Measurements from ENCODE around the gene SPATA3. TPM values are rescaled to one million over a fixed set of nuclear protein-coding genes. Genes with fewer than 3 reads are reported as not detected.
A peak's percentile ranks its signal among the peaks of the same experiment; 100 is the strongest.

The SPATA3 gene
- total and polyA plus RNA-seq, 2 of the 8 experiments (the other 6 are each of a cell fraction or from before 2014, with no cell fraction given), result not detected

GRCh38 chr2:231015926-231016325 lies 20.0 kb downstream of the SPATA3 start:
- Histone ChIP-seq H3K56ac (replicated peaks; ENCODE audit: insufficient read length, low read depth, low read length) (no peak overlapping the region), H2AK5ac (ENCODE audit: low read depth, low read length) (no peak overlapping the region), H4K20me1 (replicated peaks in 1 of 2; ENCODE audit: control insufficient read depth in 1 of 2, insufficient read depth in 2 of 2, low read length in 2 of 2) (no peaks in the 10 kb centered on the region), H3K27me3 (replicated peaks in 1 of 4; ENCODE audit: control insufficient read depth in 3 of 4, extremely low read depth in 1 of 4, insufficient read depth in 3 of 4, low read length in 3 of 4) (no peaks in the 10 kb centered on the region; a peak in 2 of 7 replicates), H2AFZ (ENCODE audit: low read length) (peak overlapping the region; percentile 11; the same call in 1 of the 2 replicates), H3K79me1 (ENCODE audit: low read depth, low read length) (no peaks in the 10 kb centered on the region), H4K5ac (ENCODE audit: insufficient read length, low read depth, low read length) (no peak overlapping the region), H3K4me1 (replicated peaks in 1 of 4; ENCODE audit: control insufficient read depth in 3 of 4, insufficient read depth in 4 of 4, low read length in 3 of 4) (peaks cover 0 to 8% (median 5%) of the 10 kb centered on the region in 4 experiments; a peak in 5 of 7 replicates), H3K23me2 (ENCODE audit: low read depth, low read length) (0 out of 2 replicates have a peak, but pooled peaks cover 3% of the 10 kb centered on the region), H3K4me2 (ENCODE audit: insufficient read depth in 1 of 2, low read depth in 2 of 2, low read length in 2 of 2) (peak overlapping the region; percentile 4 to 20; a peak in 2 of 4 replicates), H4K91ac (replicated peaks; ENCODE audit: insufficient read length, low read length) (no peak overlapping the region), H3K4me3 (ENCODE audit: extremely low read depth in 1 of 4, insufficient read depth in 2 of 4, low read depth in 3 of 4, low read length in 4 of 4) (no peak overlapping the region), H2BK5ac (ENCODE audit: low read depth, low read length) (no peak overlapping the region), H3K14ac (ENCODE audit: insufficient read length) (no peak overlapping the region), H3K4ac (replicated peaks; ENCODE audit: insufficient read length, low read depth, low read length) (no peak overlapping the region), H3K27ac (ENCODE audit: low read depth, low read length) (no peak overlapping the region), H3K9ac (replicated peaks in 1 of 4; ENCODE audit: extremely low read depth in 1 of 4, low read depth in 3 of 4, low read length in 3 of 4) (no peak overlapping the region), H3K18ac (ENCODE audit: extremely low read depth, low read length) (no peak overlapping the region), H2BK120ac (replicated peaks; ENCODE audit: low read depth, low read length) (no peak overlapping the region), H2BK12ac (ENCODE audit: low read depth, low read length) (no peak overlapping the region), H3K36me3 (ENCODE audit: control insufficient read depth in 2 of 4, insufficient read depth in 4 of 4, low read length in 3 of 4) (no peaks in the 10 kb centered on the region), H3K9me3 (ENCODE audit: insufficient read depth in 2 of 2, low read depth in 1 of 2, low read length in 1 of 2) (no peaks in the 10 kb centered on the region), H4K8ac (ENCODE audit: extremely low read depth, insufficient read depth, low read length) (no peak overlapping the region), H3K23ac (ENCODE audit: insufficient read length) (no peak overlapping the region), H2BK15ac (ENCODE audit: low read length) (no peak overlapping the region), H3K79me2 (ENCODE audit: control insufficient read depth in 1 of 2, insufficient read depth in 2 of 2, low read length in 2 of 2) (no peaks in the 10 kb centered on the region), H2BK20ac (ENCODE audit: low read length) (no peak overlapping the region; the same call in 1 of the 2 replicates)
- FAIRE-seq, result no peak
- ChIA-PET CTCF (ENCODE audit: partially characterized antibody) (interaction anchor here (0.8 to 2.2 kb wide), 8 partner anchors 11 to 398 kb away, joined by 3 to 9 read pairs (median 3); no protein-coding TSS in a partner anchor), POLR2A (ENCODE audit: partially characterized antibody) (interaction anchor here (1.4 to 1.6 kb wide), 2 partner anchors 15 to 21 kb away, joined by 3 read pairs; partner anchors contain the start of gene C2orf72)
- no peak for DNase-seq (ENCODE audit: low read depth in 1 of 2, low spot score in 2 of 2)
- 67% methylated on average over 3 of the region's 3 CpGs; no CpG with 5 or more reads in 1 of the 2 experiments for whole genome bisulfite sequencing, 2 experiments (ENCODE audit: extremely low coverage in 1 of 2, insufficient coverage in 1 of 2, insufficient read length in 1 of 2, insufficient replicate concordance in 2 of 2, low coverage in 1 of 2, low lambda C conversion rate in 2 of 2, missing lambda C conversion rate in 1 of 2)
- TF ChIP-seq SAP30 (IDR thresholded peaks at IDR 0.05; ENCODE audit: insufficient read depth, insufficient replicate concordance, low read length) (no peak), MAX (IDR thresholded peaks at IDR 0.05) (no peak), HDAC2 (IDR thresholded peaks at IDR 0.05; ENCODE audit: borderline replicate concordance in 1 of 2, low read depth in 2 of 2, low read length in 2 of 2) (no peak), ZNF274 (IDR thresholded peaks at IDR 0.05; ENCODE audit: borderline replicate concordance, extremely low read depth, low read length) (no peak), EGR1 (IDR thresholded peaks at IDR 0.05; ENCODE audit: borderline replicate concordance, low read depth, low read length) (no peak), SIRT6 (IDR thresholded peaks at IDR 0.05; ENCODE audit: low read length) (no peak), BCL11A (IDR thresholded peaks at IDR 0.05; ENCODE audit: low read depth in 2 of 2, low read length in 2 of 2) (no peak), KDM4A (IDR thresholded peaks at IDR 0.05; ENCODE audit: low read depth, low read length, severe bottlenecking) (no peak), SIX5 (IDR thresholded peaks at IDR 0.05; ENCODE audit: low read depth, low read length) (no peak), RBBP5 (IDR thresholded peaks at IDR 0.05; ENCODE audit: borderline replicate concordance, low read depth, low read length) (no peak), CBX8 (IDR thresholded peaks at IDR 0.05; ENCODE audit: borderline replicate concordance, low read depth, low read length) (no peak), CHD2 (IDR thresholded peaks at IDR 0.05; ENCODE audit: low read length) (no peak), CHD1 (IDR thresholded peaks at IDR 0.05; ENCODE audit: low read depth, low read length) (no peak)
